ENCODE measurements around the gene CPM. TPM values are rescaled to one million over a fixed set of nuclear protein-coding genes. Genes with fewer than 3 reads are reported as not detected.

CPM gene
- 0.55 to 0.96 TPM (median 0.66 TPM) in 3 replicates for total RNA-seq (2021)
- Bru-seq, nascent RNA: percentile 15 among the genes with signal in this experiment
- long read RNA-seq, experiment 1, full-length matches to known transcripts: 2 of 3 reads
- long read RNA-seq, experiment 1, partial matches to known transcripts: 0 of 3 reads
- long read RNA-seq, experiment 1, other reads (novel, unspliced or antisense): 1 of 3 reads
- long read RNA-seq, experiment 2: 0 reads
- long read RNA-seq, experiment 3: 0 reads

DNA sequence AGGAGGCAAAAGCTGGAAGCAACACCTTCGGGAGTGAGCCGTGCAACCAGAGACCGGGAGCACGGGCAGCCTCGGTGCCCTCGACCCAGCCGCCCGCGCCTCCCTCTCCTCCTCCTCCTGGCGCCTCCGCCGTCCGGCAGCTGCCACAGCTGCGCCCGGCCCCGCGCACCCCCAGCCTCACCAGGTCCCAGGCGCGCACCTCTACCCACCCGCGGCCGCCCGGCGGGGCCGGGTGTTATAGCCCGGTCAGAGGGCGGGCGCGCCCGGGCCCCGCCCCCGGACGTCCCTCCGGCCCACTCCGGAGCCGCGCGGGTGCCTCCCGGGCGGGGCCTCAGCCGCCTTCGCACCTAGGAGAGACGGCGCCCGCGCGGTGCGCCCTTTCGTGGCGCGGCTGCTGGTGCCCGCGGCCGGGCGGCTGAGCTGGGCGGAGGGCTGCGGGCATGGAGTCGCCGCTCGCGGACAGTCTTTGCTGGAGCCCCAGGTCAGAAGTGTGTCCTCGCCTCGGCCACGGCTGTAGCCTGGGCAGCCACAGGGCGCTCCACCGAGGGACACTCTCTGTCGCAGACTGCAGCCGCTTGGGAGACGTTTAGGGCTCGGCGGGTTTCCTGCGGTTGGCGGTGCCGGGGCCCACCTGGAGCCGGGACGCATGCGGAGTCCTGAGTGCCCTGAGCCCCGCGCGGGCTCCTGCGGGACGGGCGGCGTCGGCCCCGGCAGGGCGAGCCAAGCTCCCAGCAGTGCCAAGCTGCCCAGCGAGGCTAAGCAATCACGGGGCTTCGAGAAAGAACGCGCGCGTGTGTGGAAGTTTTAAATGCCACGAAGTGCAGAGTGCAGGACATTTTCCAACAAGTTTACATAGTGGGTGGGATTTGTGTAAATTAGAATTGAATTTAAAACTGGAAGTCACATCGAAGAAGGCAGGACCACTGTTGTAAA is at the start of gene CPM:
CPM (minus strand) TSS at position 211 of the 933 bp plus-strand sequence. CDS start 334 bp downstream, outside the sequence.
- no peak within 1 kb of the TSS for H3K27ac Mint-ChIP-seq
- DNase-seq (ENCODE audit: low spot score): peak; percentile 60
- ATAC-seq: peak; percentile 90
- peaks cover 3% of the 10 kb centered on the region; the same call in 1 of the 2 replicates for H3K9me3 Mint-ChIP-seq
- H3K4me1 Mint-ChIP-seq: peaks cover 15% of the 10 kb centered on the region
- H3K27me3 Mint-ChIP-seq (ENCODE audit: low read depth): peaks cover 59% of the 10 kb centered on the region
- POLR2A ChIA-PET: no interaction called here
- no peaks in the 10 kb centered on the region for H3K36me3 Mint-ChIP-seq
- H3K4me3 Mint-ChIP-seq: peak within 1 kb of the TSS; percentile 73
- CTCF ChIA-PET: interaction anchor here (0.5 to 1.5 kb wide), 4 partner anchors 41 to 221 kb away, joined by 3 to 4 read pairs (median 3); no protein-coding TSS in a partner anchor
- TF ChIP-seq ZNF263 (CRISPR knock-in tag; IDR thresholded peaks at IDR 0.05; ENCODE audit: low read depth): peak; percentile 81
- no peak for TF ChIP-seq E2F4 (CRISPR knock-in tag; IDR thresholded peaks at IDR 0.05; ENCODE audit: borderline replicate concordance, low read depth)
- TF ChIP-seq ZNF396 (CRISPR knock-in tag; IDR thresholded peaks at IDR 0.05; ENCODE audit: borderline replicate concordance): no peak
- 0 out of 2 replicates have a peak, but pooled peaks have one; percentile 70 for TF ChIP-seq E2F1 (CRISPR knock-in tag; IDR thresholded peaks at IDR 0.05)
- peak; percentile 48; the same call in 1 of the 2 replicates for TF ChIP-seq SP1 (CRISPR knock-in tag; conservative IDR thresholded peaks at IDR 0.05)
- no peak for TF ChIP-seq TCF7 (CRISPR knock-in tag; IDR thresholded peaks at IDR 0.05; ENCODE audit: low read depth)
- TF ChIP-seq, protein P1, sequence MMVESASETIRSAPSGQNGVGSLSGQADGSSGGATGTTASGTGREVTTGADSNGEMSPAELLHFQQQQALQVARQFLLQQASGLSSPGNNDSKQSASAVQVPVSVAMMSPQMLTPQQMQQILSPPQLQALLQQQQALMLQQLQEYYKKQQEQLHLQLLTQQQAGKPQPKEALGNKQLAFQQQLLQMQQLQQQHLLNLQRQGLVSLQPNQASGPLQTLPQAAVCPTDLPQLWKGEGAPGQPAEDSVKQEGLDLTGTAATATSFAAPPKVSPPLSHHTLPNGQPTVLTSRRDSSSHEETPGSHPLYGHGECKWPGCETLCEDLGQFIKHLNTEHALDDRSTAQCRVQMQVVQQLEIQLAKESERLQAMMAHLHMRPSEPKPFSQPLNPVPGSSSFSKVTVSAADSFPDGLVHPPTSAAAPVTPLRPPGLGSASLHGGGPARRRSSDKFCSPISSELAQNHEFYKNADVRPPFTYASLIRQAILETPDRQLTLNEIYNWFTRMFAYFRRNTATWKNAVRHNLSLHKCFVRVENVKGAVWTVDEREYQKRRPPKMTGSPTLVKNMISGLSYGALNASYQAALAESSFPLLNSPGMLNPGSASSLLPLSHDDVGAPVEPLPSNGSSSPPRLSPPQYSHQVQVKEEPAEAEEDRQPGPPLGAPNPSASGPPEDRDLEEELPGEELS (CRISPR knock-in tag; IDR thresholded peaks at IDR 0.05): peak; percentile 62
- TF ChIP-seq ATF1 (CRISPR knock-in tag; IDR thresholded peaks at IDR 0.05): peak; percentile 58; the same call in 1 of the 2 replicates
- TF ChIP-seq ZNF232 (CRISPR knock-in tag; IDR thresholded peaks at IDR 0.05): no peak
- TF ChIP-seq FOXK1 (CRISPR knock-in tag; IDR thresholded peaks at IDR 0.05): peak; percentile 39; the same call in 1 of the 2 replicates
- TF ChIP-seq ELF4 (CRISPR knock-in tag; IDR thresholded peaks at IDR 0.05; ENCODE audit: low read depth): 0 out of 2 replicates have a peak, but pooled peaks have one; percentile 52
- TF ChIP-seq SOX15 (CRISPR knock-in tag; IDR thresholded peaks at IDR 0.05): no peak
- TF ChIP-seq ETV6 (CRISPR knock-in tag; IDR thresholded peaks at IDR 0.05): 0 out of 2 replicates have a peak, but pooled peaks have one; percentile 41
- peak; percentile 46; the same call in 1 of the 2 replicates for TF ChIP-seq RELA (CRISPR knock-in tag; IDR thresholded peaks at IDR 0.05; ENCODE audit: borderline replicate concordance)
- TF ChIP-seq JUN (CRISPR knock-in tag; IDR thresholded peaks at IDR 0.05): peak; percentile 43; the same call in 1 of the 2 replicates
- no peak for TF ChIP-seq FOXJ3 (CRISPR knock-in tag; IDR thresholded peaks at IDR 0.05; ENCODE audit: borderline replicate concordance)
- peak; percentile 67; the same call in 1 of the 2 replicates for TF ChIP-seq E2F5 (CRISPR knock-in tag; IDR thresholded peaks at IDR 0.05)
- TF ChIP-seq FOXP1 (CRISPR knock-in tag; IDR thresholded peaks at IDR 0.05; ENCODE audit: borderline replicate concordance): peak; percentile 82
- no peak for TF ChIP-seq SMAD3 (CRISPR knock-in tag; IDR thresholded peaks at IDR 0.05; ENCODE audit: borderline replicate concordance)
- peak; percentile 22; the same call in 1 of the 2 replicates for TF ChIP-seq ZNF317 (CRISPR knock-in tag; IDR thresholded peaks at IDR 0.05; ENCODE audit: borderline replicate concordance, low read depth)
- TF ChIP-seq, protein P2, sequence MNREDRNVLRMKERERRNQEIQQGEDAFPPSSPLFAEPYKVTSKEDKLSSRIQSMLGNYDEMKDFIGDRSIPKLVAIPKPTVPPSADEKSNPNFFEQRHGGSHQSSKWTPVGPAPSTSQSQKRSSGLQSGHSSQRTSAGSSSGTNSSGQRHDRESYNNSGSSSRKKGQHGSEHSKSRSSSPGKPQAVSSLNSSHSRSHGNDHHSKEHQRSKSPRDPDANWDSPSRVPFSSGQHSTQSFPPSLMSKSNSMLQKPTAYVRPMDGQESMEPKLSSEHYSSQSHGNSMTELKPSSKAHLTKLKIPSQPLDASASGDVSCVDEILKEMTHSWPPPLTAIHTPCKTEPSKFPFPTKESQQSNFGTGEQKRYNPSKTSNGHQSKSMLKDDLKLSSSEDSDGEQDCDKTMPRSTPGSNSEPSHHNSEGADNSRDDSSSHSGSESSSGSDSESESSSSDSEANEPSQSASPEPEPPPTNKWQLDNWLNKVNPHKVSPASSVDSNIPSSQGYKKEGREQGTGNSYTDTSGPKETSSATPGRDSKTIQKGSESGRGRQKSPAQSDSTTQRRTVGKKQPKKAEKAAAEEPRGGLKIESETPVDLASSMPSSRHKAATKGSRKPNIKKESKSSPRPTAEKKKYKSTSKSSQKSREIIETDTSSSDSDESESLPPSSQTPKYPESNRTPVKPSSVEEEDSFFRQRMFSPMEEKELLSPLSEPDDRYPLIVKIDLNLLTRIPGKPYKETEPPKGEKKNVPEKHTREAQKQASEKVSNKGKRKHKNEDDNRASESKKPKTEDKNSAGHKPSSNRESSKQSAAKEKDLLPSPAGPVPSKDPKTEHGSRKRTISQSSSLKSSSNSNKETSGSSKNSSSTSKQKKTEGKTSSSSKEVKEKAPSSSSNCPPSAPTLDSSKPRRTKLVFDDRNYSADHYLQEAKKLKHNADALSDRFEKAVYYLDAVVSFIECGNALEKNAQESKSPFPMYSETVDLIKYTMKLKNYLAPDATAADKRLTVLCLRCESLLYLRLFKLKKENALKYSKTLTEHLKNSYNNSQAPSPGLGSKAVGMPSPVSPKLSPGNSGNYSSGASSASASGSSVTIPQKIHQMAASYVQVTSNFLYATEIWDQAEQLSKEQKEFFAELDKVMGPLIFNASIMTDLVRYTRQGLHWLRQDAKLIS (CRISPR knock-in tag; IDR thresholded peaks at IDR 0.05; ENCODE audit: borderline replicate concordance): peak; percentile 25; the same call in 1 of the 2 replicates
- TF ChIP-seq, protein P3, sequence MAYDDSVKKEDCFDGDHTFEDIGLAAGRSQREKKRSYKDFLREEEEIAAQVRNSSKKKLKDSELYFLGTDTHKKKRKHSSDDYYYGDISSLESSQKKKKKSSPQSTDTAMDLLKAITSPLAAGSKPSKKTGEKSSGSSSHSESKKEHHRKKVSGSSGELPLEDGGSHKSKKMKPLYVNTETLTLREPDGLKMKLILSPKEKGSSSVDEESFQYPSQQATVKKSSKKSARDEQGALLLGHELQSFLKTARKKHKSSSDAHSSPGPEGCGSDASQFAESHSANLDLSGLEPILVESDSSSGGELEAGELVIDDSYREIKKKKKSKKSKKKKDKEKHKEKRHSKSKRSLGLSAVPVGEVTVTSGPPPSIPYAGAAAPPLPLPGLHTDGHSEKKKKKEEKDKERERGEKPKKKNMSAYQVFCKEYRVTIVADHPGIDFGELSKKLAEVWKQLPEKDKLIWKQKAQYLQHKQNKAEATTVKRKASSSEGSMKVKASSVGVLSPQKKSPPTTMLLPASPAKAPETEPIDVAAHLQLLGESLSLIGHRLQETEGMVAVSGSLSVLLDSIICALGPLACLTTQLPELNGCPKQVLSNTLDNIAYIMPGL (CRISPR knock-in tag; IDR thresholded peaks at IDR 0.05): peak; percentile 38; the same call in 1 of the 2 replicates
- TF ChIP-seq, protein P4, sequence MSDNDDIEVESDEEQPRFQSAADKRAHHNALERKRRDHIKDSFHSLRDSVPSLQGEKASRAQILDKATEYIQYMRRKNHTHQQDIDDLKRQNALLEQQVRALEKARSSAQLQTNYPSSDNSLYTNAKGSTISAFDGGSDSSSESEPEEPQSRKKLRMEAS (CRISPR knock-in tag; IDR thresholded peaks at IDR 0.05): peak; percentile 65; the same call in 1 of the 2 replicates

Measured in WTC11 (cell line).